ENCODE data around the gene PRKAR1B. TPM values are rescaled to one million over a fixed set of nuclear protein-coding genes. Genes with fewer than 3 reads are reported as not detected.

The PRKAR1B gene
- total and polyA plus RNA-seq, 10 of the 15 experiments (the other 5 are each of a cell fraction or from before 2014, with no cell fraction given), result 1.4 to 45.6 (median 19.3) TPM

GRCh38 chr7:513521-514166 lies 213.4 kb downstream of the PRKAR1B start:
- no peaks in the 10 kb centered on the region for H3K9me3 ChIP-seq (replicated peaks; ENCODE audit: control insufficient read depth, insufficient read depth, low read length)
- ChIA-PET RAD21 (ENCODE audit: unreplicated experiment) (no interaction called here), POLR2A (no interaction called here), SMC1A (ENCODE audit: uncharacterized antibody, unreplicated experiment) (interaction anchor here (1.3 kb wide), 1 partner anchor 75 kb away, joined by 3 read pairs; no protein-coding TSS in a partner anchor), CTCF (interaction anchor here (1.0 to 1.1 kb wide), 2 partner anchors 191 to 192 kb away, joined by 3 read pairs; no protein-coding TSS in a partner anchor)
- H3K9ac ChIP-seq (ENCODE audit: control insufficient read depth, insufficient read depth, low read length), result no peak overlapping the region
- FAIRE-seq (no peak), DNase-seq (ENCODE audit: low read depth, low spot score) (no peak), ATAC-seq (no peak)
- no peak overlapping the region for H3K4me2 ChIP-seq (ENCODE audit: control insufficient read depth, insufficient read depth)
- H3K4me3 ChIP-seq, result no peak overlapping the region
- no TSS peak for BruUV-seq (replicated peaks)
- WGBS (ENCODE audit: insufficient coverage, insufficient replicate concordance, low lambda C conversion rate, missing lambda C conversion rate), result 64% methylated on average over 20 of the region's 20 CpGs
- intact Hi-C loops (cut with micrococcal nuclease; ENCODE audit: unreplicated experiment) (loop anchor here (2.0 kb wide), 1 partner anchor 91 kb away; no protein-coding TSS in a partner anchor), in situ Hi-C loops (cut with MboI) (no loop called here)
- no peaks in the 10 kb centered on the region for H3K27me3 ChIP-seq (replicated peaks in 1 of 2; ENCODE audit: control insufficient read depth in 2 of 2, insufficient read depth in 2 of 2, low read length in 1 of 2)
- no peak overlapping the region for H3K27ac ChIP-seq (ENCODE audit: control insufficient read depth, insufficient read depth)
- no peak overlapping the region for H2AFZ ChIP-seq (ENCODE audit: control insufficient read depth, low read depth, low read length)
- H3K4me1 ChIP-seq (ENCODE audit: control insufficient read depth, insufficient read depth, low read length), result no peaks in the 10 kb centered on the region
- H3K79me2 ChIP-seq (ENCODE audit: control insufficient read depth, insufficient read depth, low read length), result no peaks in the 10 kb centered on the region
- TF ChIP-seq IKZF1 (conservative IDR thresholded peaks at IDR 0.05) (no peak), NR2F1 (conservative IDR thresholded peaks at IDR 0.05) (no peak), BACH1 (IDR thresholded peaks at IDR 0.05; ENCODE audit: borderline replicate concordance) (no peak), YY1 (IDR thresholded peaks at IDR 0.05; ENCODE audit: low read depth, low read length) (0 out of 2 replicates have a peak, but pooled peaks have one; percentile 12)
- no peaks in the 10 kb centered on the region for H4K20me1 ChIP-seq (ENCODE audit: control insufficient read depth, insufficient read depth)
- no peaks in the 10 kb centered on the region; a peak in 1 of 4 replicates for H3K36me3 ChIP-seq (ENCODE audit: control insufficient read depth in 2 of 2, insufficient read depth in 2 of 2, low read length in 1 of 2)

GRCh38 chr7:512541-513311 lies 214.4 kb downstream of the PRKAR1B start:
- SMC1A ChIA-PET (ENCODE audit: uncharacterized antibody, unreplicated experiment), result no interaction called here
- Histone ChIP-seq H3K4me1 (ENCODE audit: control insufficient read depth, insufficient read depth, low read length) (no peaks in the 10 kb centered on the region), H3K27ac (ENCODE audit: control insufficient read depth, insufficient read depth) (no peak overlapping the region), H2AFZ (ENCODE audit: control insufficient read depth, low read depth, low read length) (no peak overlapping the region), H3K9ac (ENCODE audit: control insufficient read depth, insufficient read depth, low read length) (no peak overlapping the region), H3K36me3 (ENCODE audit: control insufficient read depth in 2 of 2, insufficient read depth in 2 of 2, low read length in 1 of 2) (no peaks in the 10 kb centered on the region; a peak in 1 of 4 replicates), H4K20me1 (ENCODE audit: control insufficient read depth, insufficient read depth) (no peaks in the 10 kb centered on the region), H3K9me3 (replicated peaks; ENCODE audit: control insufficient read depth, insufficient read depth, low read length) (no peaks in the 10 kb centered on the region), H3K79me2 (ENCODE audit: control insufficient read depth, insufficient read depth, low read length) (no peaks in the 10 kb centered on the region), H3K27me3 (replicated peaks in 1 of 2; ENCODE audit: control insufficient read depth in 2 of 2, insufficient read depth in 2 of 2, low read length in 1 of 2) (no peaks in the 10 kb centered on the region), H3K4me3 (no peak overlapping the region), H3K4me2 (ENCODE audit: control insufficient read depth, insufficient read depth) (no peak overlapping the region)
- WGBS (ENCODE audit: insufficient coverage, insufficient replicate concordance, low lambda C conversion rate, missing lambda C conversion rate), result 55% methylated on average over 29 of the region's 32 CpGs
- DNase-seq (ENCODE audit: low read depth, low spot score) (no peak), FAIRE-seq (no peak), ATAC-seq (peak; percentile 38)
- CTCF ChIA-PET, result interaction anchor here (1.1 kb wide), 1 partner anchor 192 kb away, joined by 3 read pairs; no protein-coding TSS in a partner anchor
- intact Hi-C loops (cut with micrococcal nuclease; ENCODE audit: unreplicated experiment) (no loop called here), in situ Hi-C loops (cut with MboI) (no loop called here)
- RAD21 ChIA-PET (ENCODE audit: unreplicated experiment), result no interaction called here
- no TSS peak for BruUV-seq (replicated peaks)
- POLR2A ChIA-PET, result no interaction called here
- TF ChIP-seq CHD1 (IDR thresholded peaks at IDR 0.05; ENCODE audit: low read depth, low read length), result no peak
- peak; percentile 50; the same call in 1 of the 2 replicates for TF ChIP-seq DPF2 (IDR thresholded peaks at IDR 0.05)
- TF ChIP-seq, protein P1, sequence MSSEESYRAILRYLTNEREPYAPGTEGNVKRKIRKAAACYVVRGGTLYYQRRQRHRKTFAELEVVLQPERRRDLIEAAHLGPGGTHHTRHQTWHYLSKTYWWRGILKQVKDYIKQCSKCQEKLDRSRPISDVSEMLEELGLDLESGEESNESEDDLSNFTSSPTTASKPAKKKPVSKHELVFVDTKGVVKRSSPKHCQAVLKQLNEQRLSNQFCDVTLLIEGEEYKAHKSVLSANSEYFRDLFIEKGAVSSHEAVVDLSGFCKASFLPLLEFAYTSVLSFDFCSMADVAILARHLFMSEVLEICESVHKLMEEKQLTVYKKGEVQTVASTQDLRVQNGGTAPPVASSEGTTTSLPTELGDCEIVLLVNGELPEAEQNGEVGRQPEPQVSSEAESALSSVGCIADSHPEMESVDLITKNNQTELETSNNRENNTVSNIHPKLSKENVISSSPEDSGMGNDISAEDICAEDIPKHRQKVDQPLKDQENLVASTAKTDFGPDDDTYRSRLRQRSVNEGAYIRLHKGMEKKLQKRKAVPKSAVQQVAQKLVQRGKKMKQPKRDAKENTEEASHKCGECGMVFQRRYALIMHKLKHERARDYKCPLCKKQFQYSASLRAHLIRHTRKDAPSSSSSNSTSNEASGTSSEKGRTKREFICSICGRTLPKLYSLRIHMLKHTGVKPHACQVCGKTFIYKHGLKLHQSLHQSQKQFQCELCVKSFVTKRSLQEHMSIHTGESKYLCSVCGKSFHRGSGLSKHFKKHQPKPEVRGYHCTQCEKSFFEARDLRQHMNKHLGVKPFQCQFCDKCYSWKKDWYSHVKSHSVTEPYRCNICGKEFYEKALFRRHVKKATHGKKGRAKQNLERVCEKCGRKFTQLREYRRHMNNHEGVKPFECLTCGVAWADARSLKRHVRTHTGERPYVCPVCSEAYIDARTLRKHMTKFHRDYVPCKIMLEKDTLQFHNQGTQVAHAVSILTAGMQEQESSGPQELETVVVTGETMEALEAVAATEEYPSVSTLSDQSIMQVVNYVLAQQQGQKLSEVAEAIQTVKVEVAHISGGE (CRISPR knock-in tag; IDR thresholded peaks at IDR 0.05), result no peak
- peak; percentile 29; the same call in 1 of the 2 replicates for TF ChIP-seq IKZF1 (conservative IDR thresholded peaks at IDR 0.05)
- TF ChIP-seq EZH2 (IDR thresholded peaks at IDR 0.05; ENCODE audit: borderline replicate concordance, control insufficient read depth, low read depth, low read length), result no peak
- TF ChIP-seq NKRF (conservative IDR thresholded peaks at IDR 0.05), result no peak
- TF ChIP-seq SMARCA5 (IDR thresholded peaks at IDR 0.05), result no peak

Measured in GM12878 (cell line).